GM19351 (cell line): ENCODE results near the gene OBSCN.
"Not testable (repeated sequence)": the region's sequence is repeated elsewhere in the genome, so short reads cannot be mapped to it uniquely, and the experiment has no call there.

Source experiments
- ATAC-seq: cut with Tn5 transposase; IDR thresholded peaks from one replicate; pipeline ENCODE4 v1.9.1; 2021; ENCODE audit warnings: mild to moderate bottlenecking, moderate library complexity; ENCODE audit not compliant: unreplicated experiment

OBSCN gene

DNA sequence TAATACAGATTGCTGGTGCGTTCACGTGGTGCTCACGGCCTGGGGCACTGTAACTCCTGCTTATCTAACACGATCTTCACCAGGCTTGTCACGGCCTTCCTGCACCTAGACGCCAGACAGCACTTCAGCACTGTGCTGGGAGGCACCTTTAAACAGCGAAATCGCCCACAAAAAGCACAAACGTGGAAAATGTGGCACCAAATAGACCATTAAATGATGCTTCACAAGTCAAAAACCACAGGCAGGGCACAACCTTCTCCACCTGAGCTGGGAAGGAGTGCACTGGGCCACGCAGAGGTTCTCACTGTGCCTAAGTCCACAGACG is 22.2 kb upstream of the OBSCN start:
- no peak for ATAC-seq

DNA sequence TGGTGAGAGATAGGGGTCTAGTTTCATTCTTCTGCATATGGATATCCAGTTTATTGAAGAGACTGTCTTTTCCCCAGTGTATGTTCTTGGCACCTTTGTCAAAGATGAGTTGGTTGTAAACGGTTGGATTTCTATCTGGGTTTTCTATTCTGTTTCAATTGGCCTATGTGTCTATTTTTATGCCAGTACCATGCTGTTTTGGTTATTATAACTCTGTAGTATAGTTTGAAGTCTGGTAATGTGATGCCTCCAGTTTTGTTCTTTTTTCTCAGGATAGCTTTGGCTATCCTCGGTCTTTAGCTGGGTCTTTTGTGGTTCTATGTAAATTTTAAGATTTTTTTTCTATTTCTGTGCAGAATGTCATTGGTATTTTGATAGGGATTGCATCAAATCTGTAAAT is 19.6 kb upstream of the OBSCN start:
- ATAC-seq: not testable (repeated sequence)

DNA sequence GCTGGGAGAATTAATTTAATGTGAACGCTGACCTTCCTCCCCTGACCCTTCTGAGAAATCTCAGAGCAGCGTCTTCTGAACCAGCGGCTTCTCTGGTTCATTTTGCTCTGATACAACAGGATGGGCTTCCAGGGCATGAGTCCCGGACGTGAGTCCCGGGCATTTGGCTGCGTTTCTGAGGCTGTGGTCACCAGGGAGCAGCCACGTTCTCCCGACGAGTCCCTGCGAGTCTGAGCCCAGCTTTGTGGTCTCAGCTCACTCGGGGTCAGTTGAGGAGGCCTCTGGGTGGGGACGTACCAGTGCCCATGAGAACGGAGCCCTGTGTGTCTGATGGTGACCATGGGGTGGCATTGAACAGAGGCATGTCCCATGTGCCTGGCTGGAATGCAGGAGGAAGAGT is 17.7 kb upstream of the OBSCN start:
- no peak for ATAC-seq

DNA sequence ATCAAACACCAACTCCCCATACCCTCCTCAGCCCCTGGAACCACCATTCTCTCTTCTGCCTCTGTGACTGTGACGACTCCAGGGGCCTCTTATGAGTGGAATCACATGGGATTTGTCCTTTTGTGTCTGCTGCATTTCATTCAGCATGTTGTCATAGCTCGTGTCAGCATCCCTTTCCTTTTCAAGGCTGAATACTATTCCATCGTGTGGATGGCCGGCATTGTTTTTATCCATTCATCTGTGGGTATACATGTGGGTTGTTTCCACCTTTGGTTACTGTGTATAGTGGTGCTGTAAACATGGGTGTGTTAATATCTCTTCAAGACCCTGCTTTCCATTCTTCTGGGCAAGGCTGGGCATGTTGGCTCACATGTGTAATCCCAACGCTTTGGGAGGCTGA is 17.1 kb upstream of the OBSCN start:
- no peak for ATAC-seq

DNA sequence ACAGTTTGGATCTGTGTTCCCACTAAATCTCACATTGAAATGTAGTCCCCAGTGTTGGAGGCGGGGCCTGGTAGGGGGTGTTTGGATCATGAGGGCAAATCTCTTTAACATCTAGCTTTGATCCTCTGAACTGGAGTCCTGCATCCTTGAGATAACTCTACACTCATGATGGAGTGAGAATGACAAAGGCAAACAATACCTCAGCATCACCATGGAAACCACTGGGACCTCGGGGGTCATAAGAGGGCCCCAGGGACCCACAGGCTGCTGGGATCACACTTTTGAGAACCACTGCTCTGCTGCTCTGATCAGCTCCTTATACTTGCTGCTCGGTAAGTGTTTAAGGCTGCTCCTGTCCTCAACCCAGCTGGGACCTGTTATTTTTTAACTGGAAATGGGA is 13.4 kb upstream of the OBSCN start:
- no peak for ATAC-seq

DNA sequence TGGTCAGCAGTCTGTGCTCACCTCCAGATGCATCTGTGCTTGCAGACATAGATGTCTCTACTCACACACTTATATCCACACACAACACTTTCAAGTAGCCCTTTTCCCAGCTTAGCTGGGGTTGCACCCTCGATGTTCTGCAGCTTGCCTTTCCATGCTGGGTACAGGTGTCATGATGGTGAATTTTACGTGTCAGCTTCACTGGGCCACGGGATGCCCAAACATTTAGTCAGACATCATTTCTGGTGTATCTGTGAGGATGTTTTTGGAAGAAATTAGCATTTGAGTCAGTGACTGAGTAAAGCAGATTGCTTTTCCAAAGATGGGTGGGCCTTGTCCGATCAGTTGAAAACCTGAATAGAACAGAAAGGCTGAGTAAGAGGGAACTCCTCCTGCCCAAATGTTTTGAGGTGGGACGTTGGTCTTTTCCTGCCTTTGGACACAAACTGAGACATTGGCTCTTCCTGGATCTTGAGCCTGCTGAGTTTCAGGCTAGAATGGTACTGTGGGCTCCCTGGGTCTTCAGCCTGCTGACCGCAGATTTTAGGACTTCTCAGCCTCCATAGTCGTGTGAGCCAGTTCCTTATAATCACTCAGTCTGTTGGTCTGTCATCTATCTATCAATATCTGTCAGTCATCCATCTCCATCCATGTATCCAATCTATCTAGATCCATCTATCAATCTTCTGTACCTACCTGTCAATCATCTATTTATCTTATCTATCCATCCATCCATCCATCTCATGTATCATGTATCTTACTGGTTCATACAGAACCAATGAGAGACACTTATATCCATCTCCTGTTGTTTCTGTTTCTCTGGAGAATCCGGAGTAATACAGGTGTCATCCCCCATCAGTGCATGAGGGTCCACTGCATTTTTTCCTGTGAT is 12.7 kb upstream of the OBSCN start:
- ATAC-seq: no peak

DNA sequence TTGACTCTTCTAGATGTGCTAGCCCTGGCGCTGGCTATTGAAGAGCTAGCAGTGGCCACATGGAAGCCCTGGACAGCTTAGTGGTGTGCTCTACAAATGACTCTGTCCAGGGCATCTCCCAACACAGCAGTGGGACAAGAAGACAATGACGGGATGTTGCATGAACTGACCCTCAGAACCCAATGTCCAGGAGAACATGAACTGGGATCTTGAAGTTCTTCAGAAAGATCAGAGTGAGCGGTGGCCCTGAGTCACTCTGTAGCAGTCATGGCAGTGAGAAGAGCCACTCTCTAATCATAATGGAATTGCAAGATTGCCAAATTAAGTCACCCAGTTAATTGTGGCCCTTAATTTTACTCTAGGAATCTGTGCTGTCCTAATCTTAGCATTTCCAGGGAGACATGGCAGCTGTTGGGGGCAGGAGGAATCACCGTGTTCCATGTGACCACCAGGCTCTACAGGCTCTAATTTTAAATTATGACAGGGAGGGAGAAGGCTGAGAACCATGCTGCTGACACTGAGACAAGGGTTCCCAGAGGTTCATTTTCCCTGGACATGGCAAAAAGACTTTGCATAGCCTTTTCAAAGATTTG is 10.2 kb upstream of the OBSCN start:
- no peak for ATAC-seq

DNA sequence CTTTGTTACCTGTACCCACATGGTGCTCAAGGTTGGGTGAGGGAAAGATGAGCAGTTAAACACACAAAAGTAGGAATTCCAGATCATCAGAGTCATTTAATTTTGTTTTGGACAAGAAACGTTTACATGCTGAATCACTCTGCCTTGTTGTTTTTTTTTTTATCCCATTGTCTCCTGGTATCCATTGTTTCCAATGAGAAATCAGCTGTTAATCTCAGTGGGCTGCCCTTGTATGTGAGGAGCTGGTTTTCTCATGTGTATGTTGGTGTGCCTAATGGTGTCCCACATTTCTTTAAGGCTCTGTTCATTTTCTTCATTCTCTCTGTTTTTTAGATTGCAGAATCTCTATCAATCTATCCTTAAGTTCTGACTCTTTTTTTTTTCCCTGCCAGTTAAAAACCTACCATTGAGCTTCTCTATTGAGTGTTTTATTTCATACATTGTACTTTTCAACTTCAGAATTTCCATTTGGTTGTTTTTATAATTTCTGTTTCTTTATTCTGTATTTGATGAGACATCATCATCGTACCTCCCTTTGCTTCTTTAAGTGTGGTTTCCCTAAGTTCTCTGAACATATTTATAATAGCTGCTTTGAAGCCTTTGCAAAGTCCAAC is 8.8 kb upstream of the OBSCN start:
- no peak for ATAC-seq

DNA sequence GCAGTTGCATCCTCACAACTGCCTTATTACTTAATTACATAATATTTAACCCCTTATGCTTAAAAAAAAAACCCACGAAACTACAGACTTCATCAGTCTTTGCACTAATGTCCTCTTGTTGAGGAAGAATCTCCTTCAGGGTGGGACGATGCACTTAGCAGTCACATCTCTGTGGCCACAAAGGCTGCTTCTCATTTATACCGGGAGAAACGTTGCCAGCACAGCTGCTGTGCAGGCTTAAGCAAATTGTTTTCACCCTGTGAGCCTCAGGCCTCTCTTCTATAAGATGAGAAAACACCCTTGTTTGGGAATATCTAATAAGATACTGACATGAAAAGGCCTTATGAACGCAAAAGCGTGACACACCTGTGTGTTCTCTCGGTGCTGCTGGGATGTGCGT is 2.9 kb upstream of the OBSCN start:
- no peak for ATAC-seq

DNA sequence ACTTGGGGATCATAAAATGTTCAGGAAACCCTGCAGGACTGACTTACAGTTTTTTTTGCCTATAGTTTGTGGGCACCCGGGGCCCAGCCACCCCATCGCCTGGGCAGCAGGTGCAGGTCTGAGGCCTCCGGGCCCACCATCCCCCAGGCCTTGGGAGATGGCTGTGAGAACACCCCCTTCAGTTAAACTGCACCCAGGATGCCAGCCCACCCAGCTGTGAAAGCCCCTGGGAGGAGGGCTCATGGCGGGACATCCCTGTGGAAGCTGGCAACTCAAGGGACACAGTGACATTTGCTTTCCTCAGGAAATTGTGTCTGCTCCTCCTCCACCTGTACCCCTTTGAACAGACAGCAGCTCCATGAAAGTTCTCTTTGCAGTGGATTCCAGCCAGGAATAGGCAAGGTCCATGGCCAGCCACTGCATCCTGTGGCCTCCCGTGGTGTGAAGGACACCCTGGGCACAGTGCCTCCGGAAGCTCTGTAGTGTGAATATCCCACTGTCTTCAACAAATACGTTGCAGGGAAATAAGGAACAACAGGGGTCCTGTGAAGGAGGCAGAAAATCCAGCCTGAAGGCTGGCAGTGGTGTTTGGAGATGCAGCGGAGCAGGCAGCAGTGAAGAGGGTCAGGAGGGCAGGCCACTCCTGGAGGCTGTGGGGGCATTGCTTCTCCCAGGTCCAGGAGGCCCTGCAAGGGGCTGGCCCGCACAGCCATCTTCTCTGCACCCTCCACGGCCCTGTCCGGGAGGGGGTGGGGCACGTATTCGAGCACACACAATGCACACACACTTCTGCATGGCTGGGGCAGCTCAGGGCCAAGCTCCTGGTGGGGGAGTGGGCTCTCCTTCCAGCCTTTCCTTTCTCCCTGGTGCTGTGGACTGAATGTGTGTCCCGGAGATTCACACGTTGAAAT is 2.1 kb upstream of the OBSCN start:
- no peak for ATAC-seq

DNA sequence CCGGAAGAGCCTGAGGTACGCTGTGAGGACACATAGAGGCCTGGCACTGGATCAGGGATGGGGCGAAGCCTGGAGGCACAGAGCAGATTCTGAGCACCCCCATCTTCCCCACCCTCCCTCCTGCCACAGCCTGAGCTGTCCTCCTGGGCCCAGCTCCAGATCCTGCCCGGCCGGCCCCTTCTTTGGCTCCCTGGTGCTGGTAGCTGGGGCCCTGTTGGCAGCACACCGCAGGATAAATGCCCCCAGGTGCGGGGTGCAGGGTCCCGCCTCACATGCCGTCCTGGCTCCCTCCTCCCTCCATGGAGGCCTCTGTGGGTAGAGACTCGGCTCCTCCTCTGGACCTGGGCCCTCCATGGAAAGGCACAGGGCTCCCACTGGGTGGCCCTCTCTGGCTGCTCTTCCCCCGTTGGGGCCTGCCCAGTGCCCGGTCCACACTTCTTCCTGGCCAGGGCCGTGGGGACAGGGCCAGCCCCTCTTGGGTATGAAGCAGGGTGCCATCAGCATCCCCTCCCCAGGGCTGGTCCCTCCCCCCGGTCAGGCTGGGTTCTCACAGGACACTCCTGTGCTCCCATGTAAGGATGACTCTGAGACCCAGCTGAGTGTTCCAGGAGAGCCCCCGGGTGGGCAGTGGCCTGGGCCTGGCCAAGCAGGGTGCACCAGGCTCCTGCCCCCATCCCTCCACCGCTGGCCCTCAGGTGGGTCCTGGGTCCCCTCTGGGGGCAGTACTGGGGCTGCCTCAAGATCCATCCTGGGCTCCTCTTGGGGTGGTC is 1.1 kb upstream of the OBSCN start:
- no peak for ATAC-seq

DNA sequence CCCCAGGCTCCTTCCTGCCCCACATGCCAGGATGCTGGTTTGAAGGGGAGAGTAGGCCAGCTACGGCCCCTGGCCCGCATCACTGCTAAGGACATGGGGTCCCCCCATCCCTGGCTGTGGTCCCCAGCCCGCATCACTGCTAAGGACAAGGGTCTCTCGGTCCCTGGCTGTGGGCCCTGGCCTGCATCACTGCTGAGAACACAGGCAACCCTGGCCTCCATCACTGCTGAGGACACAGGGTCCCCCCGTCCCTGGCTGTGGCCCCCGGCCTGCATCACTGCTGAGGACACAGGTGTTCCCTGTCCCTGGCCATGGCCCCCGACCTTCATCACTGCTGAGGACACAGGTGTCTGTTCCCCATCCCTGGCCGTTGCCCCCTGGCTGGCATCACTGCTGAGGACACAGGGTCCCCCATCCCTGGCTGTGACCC is 448 bp upstream of the OBSCN start:
- ATAC-seq: no peak

DNA sequence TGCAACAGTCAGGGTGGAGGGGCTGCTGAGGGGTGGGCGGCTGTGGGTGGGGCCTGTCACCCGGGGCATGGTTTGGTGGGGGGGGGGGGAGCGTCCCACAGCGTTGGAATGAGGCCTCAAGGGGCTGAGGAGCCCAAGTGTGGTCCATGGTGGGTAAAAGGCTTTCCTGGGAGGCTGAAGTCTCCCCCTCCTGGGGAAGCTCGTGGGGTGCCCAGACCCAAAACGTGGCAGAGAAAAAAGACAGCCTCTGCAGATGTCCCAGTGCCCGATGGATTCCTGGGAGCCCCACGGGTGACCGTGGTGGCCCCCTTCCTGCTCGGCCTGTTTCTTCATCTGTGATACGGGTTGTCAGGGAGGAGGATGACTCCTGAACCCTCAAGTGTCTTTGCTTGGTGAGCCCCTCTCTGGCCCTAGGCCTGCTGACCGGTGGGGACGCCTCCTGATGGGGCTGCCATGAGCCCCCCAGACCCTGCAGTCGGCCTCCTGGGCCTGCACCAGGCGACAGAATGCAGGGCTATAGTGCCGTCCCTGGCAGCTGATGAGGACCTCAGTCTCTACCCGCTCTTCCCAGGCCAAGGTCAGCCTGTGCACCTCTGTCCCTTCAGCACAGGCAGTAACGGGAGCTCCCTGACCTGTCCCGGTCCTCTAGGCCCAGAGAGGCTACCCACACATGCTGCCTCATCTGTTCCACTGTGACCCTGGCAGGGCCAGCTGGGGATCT is 1.1 kb downstream of the OBSCN start:
- no peak for ATAC-seq

DNA sequence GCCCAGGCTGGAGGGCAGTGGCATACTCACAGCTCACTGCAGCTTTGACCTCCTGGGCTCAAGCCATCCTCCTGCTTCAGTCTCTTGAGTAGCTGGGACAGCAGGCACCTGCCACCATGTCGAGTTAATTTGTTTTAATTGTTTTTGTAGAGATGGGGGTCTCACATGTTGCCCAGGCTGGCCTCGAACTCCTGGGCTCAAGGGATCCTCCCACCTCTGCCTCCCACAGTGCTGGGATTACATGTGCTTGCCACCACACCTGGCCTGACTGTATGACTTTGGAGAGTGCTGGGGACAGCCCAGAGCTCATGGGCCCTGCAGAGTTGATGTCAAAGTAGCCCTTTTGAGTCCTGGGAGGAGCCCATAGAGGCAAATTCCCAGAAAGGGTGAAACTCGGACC is 1.8 kb downstream of the OBSCN start:
- ATAC-seq: no peak

DNA sequence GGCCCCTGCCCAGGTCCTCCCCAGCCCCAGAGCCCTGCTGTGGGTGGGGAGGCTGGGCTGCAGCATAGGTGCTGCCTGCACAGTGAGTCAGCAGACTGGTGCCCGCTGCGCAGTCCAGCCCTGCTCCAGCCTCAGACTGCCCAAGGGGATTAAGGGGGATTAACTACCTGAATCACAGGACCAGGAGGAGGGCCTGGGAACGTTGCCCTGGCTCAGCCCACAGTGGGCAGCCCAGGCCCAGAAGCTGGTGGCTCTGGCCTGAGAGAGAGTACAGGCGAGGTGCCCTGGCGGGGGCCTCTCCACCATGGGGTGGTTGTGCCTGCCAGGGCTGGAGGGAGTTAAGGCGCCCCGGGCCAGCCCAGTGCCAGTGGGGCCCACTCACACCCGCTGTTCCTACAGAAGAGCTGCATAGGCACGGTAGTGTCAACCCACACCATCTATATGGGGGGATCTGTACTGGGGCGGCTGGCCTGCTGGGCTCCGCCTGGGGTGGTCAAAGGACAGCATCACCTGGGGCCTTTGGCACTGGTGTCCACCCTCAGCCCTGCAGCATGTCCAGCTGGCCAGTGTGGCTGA is 2.3 kb downstream of the OBSCN start:
- ATAC-seq: no peak

DNA sequence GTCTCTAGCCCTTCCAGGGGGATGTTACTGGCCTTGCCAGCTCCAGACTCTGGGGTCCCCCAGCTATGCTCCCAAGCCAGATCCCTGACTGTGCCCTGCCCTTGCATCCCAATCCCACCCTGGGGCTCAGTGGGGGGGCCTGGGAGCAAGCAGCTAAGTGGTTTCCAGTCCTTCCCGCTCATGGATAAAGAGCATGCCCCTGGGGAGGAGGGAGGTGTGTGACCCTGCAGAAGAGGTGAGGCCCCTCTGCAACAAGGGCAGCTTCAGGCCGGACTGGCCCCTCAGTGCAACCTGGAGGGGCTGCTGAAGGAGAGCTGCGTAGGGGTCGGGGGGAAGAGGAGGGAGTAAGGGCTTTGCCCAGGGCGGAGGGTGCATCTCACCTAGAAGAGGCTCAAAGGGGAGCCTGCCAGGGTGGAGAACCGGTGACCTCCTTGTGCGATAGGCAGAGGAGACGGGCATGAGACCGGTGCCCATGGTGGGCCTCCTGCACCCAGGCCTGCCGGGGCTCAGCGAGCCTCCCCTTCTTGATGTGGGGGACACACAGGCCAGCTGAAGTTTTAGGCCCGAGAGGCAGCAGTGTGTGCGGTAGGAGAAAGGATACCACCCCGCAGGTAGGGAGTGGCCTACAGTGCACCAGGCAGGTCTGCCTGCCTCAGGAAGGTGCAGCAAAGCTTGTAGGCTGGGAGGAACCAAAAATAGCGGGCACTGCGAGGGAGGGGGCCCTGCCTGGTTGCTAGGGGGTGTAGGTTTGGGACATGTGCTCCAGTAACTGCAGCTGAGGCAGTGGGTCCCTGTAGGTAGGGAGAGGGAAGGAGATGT is 3.1 kb downstream of the OBSCN start:
- ATAC-seq: no peak

DNA sequence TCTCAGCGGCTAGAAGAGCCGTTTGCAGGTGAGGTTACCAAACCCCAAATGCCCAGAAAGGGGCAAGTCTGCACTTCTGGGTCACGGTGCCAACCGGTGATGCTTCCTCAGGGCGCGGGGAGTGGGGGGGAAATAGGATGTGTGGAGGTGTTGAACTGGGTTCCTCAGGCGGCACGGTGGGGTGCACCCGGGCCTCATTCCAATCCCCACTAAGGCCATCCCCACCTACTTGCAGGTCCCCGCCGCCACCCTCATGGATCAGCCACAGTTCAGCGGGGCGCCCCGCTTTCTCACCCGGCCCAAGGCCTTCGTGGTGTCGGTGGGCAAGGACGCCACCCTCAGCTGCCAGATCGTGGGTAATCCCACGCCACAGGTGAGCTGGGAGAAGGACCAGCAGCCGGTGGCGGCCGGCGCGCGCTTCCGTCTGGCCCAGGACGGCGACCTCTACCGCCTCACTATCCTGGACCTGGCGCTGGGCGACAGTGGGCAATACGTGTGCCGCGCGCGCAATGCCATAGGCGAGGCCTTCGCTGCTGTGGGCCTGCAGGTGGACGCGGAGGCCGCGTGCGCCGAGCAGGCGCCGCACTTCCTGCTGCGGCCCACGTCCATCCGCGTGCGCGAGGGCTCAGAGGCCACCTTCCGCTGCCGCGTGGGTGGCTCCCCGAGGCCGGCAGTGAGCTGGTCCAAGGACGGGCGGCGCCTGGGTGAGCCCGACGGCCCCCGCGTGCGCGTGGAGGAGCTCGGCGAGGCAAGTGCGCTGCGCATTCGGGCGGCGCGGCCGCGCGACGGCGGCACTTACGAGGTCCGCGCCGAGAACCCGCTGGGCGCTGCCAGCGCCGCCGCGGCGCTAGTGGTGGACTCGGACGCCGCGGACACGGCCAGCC is 3.9 kb downstream of the OBSCN start:
- no peak for ATAC-seq
